LNCAP (cell line): ENCODE measurements around the gene SQSTM1.

ENCODE experiments used
- TF ChIP-seq, protein P1 (sequence below): fragments of 450-650 bp; IDR thresholded peaks from 2 replicates; pipeline ENCODE4 v1.5.1; 2017; ENCODE audit warnings: mild to moderate bottlenecking

SQSTM1 gene

DNA sequence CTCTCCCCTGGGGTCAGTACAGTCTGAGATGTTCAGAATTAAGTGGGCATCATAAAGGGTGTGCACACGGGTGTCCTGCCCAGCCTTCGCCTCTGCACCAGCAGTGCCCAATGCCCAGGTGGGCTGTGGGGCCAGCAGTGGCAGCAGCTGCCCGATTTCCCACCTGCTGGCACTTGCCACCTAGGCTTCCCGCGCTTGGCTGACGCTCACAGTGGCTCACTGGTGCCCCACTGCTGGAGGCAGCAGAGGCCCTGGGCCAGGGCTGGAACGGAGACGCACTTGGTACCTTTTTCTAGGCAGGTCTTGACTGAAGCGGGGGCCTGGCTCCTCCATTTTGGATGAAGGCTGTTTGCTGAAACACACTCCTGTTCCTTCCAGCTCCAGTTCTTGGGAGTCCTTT is 20.9 kb downstream of the SQSTM1 start:
- TF ChIP-seq, protein P1, sequence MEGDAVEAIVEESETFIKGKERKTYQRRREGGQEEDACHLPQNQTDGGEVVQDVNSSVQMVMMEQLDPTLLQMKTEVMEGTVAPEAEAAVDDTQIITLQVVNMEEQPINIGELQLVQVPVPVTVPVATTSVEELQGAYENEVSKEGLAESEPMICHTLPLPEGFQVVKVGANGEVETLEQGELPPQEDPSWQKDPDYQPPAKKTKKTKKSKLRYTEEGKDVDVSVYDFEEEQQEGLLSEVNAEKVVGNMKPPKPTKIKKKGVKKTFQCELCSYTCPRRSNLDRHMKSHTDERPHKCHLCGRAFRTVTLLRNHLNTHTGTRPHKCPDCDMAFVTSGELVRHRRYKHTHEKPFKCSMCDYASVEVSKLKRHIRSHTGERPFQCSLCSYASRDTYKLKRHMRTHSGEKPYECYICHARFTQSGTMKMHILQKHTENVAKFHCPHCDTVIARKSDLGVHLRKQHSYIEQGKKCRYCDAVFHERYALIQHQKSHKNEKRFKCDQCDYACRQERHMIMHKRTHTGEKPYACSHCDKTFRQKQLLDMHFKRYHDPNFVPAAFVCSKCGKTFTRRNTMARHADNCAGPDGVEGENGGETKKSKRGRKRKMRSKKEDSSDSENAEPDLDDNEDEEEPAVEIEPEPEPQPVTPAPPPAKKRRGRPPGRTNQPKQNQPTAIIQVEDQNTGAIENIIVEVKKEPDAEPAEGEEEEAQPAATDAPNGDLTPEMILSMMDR, result no peak

DNA sequence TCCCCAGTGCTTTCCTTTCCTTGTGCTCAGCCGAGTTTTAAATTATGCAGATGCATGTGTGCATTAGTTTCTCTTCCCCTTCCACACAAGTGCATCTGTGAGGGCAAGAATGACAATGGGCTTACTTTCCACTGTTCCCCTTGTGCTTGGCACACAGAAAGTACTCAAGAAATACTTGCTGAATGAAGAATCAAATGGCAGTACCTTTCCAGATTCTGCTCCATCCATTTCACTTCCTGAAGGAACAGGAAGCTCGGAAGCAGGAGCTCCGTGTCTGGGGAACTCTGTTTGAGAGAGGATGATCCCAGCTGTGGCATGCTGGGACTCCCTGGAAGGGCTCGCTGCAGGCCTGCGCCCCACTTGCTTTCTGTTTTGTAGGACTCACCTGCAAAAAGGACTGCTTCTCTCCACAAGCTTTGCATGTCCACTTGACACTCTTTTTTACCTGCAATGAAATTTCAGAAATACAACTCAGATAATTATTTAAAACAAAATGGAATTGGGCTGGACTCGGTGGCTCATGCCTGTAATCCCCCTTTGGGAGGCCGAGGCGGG is 32.4 kb downstream of the SQSTM1 start:
- TF ChIP-seq, protein P1, result no peak

DNA sequence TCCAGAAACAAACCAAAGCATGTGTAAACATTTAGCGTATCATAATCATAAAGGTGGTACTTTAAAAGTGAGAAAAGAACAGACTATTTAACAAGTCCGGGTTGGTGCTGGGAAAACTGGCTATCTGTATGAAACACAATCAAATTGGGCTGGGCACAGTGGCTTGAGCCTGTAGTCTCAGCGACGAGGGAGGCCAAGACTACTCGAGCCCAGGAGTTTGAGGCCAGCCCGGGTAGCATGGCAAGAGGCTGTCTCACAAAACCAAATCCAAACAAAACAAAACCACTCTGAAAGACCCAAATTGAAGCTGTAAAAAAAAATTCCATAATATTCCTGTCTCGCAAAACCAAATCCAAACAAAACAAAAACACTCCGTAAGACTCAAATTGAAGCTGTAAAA is 33.7 kb downstream of the SQSTM1 start:
- TF ChIP-seq, protein P1, result no peak

DNA sequence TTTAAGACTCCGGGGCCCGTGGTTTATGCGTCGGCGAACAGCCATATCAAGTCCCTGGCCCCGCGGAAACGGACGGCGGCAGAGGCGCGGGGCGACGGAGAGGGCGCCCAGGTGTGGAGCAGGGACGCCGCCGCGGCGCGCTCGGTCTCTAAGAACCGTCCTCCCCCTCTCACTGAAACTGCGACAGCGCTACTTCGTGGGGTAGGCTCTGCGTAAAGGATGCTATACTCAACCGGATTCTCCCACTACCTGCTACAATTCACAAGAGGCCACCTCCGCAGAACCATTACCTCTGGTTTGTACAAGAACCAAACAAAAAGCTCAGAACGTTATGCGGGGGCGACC is 37.5 kb downstream of the SQSTM1 start:
- TF ChIP-seq, protein P1, result no peak

DNA sequence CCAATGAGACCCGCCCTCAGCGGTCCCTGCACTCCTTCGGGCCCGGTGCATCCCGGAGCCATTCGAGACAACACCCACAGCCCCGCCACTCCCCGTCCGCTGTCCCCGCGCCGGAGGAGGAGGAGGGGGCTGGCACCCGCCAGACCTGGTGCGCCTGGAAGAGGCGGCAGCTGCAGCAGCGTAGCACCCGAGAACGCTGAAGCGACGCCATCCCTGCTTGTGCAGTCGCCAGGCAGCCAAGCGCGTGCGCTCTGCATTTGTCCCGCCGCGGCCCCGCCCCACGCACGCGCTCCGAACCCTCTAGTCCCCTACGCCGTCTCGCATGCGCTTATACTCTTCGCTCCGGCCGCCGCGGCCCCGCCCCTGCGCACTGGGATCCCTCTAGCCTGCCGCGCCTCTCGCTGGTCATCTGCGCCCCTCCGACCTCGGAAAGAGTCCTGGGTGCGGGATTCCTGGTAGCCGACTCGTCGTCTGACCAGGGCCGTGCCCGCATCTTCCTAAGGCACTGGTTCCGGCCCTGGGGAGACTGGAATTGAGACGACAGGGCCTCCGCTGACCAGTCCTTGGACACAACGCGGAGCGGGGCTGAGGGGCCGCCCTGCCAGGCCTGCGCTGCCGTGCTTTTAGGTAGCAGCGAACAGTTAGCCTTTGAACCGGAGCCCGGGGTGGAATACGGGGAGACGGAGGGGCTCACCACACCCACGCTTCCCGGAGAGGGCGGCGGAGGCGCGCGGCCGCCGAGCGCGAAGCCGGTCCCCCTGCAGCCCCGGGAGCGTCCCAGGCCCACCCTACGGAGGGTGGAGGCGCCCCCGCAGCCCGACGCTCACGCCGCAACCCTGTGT is 38.1 kb downstream of the SQSTM1 start, which contains the start of gene MRNIP:
TSS of gene MRNIP (minus strand) at position 232 of the 842 bp plus-strand sequence. CDS start at position 211, 21 bp downstream.
- TF ChIP-seq, protein P1, result no peak

DNA sequence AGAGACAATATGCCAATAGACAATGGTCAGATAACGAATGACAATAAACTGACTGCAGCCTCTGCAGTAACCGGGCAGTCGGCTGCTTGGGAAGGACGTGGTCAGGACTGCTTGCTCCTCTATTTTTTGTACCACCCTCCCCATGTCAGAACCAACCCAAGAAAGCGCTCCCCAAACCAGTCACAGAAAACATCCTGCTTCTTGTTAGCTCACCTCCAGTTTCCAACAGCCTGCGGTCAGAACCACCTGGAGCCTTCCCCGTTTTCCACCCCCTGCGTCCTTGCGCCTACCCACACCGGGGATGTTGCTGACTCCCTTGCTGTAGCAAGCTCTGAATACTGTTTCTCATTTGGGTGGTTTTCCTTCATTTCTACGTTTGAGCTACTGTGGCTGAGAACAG is 39.6 kb downstream of the SQSTM1 start:
- TF ChIP-seq, protein P1, result no peak

DNA sequence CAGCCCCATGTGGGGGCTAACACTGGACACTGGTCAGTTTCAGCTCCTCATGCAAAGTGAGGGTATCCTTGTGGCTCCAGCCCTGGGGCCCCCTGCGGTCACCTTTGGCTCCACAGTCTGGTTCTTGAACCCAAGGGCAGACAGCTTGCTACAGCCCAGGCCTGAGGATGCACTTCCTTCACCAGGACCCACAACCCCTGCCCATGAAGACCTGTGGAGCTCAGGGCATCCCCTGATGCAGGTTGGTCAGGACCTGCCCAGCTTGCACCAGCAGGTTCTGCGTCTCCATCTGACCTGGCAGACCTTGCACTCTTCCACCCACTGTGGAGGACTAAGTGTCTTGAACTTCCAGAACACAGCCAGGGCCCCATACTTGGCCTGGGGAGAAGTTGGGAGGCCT is 41.6 kb downstream of the SQSTM1 start:
- TF ChIP-seq, protein P1, result no peak
